Gastrocnemius medialis (tissue), 4 donors: ENCODE measurements around the gene KRTAP16-1. TPM values are rescaled to one million over a fixed set of nuclear protein-coding genes. Genes with fewer than 3 reads are reported as not detected.

ENCODE experiments used
- ATAC-seq, 2 donors: fragments of 150-250 bp; one replicate each; pipeline ENCODE4 v1.9.1; 2016
- DNase-seq, 2 donors: peaks; one replicate each; pipeline ENCODE4 v3.0.0-alpha.2; 2019
- H3K27ac ChIP-seq, 4 donors: fragments of 200-600 bp; sonication (generic); 1 replicate in 1 of 4; 2 replicates in 3 of 4; pipeline ENCODE4 v1.5.1; 2016 to 2018; ENCODE audit warnings: mild to moderate bottlenecking in 2 of 4, moderate library complexity in 1 of 4
- H3K27me3 ChIP-seq, 3 donors: fragments of 200-600 bp; sonication (generic) in 2 of 3; 1 replicate in 1 of 3; 2 replicates in 2 of 3; pipeline versions ENCODE4 v1.5.1 to v1.6.0; 2016 to 2019; ENCODE audit warnings: mild to moderate bottlenecking in 1 of 3, moderate library complexity in 1 of 3
- H3K36me3 ChIP-seq, 2 donors: fragments of 200-600 bp; sonication (generic) in 1 of 2; one replicate each; pipeline ENCODE4 v1.5.1; 2017 to 2018
- H3K4me1 ChIP-seq, 2 donors: fragments of 200-600 bp; sonication (generic) in 1 of 2; one replicate each; pipeline ENCODE4 v1.5.1; 2016 to 2017; ENCODE audit warnings: mild to moderate bottlenecking in 2 of 2
- H3K4me3 ChIP-seq, 4 donors: fragments of 200-600 bp; sonication (generic) in 3 of 4; 1 replicate in 1 of 4; 2 replicates in 3 of 4; pipeline ENCODE4 v1.5.1; 2016 to 2019; ENCODE audit warnings: mild to moderate bottlenecking in 2 of 4
- H3K9me3 ChIP-seq, 3 donors: fragments of 200-600 bp; sonication (generic) in 2 of 3; 1 replicate in 1 of 3; 2 replicates in 2 of 3; pipeline ENCODE4 v1.5.1; 2016 to 2019
- POLR2A ChIP-seq, 2 donors: fragments of 450-650 bp; IDR thresholded peaks; one replicate each; pipeline ENCODE4 v1.6.1; 2017; ENCODE audit warnings: antibody characterized with exemption in 2 of 2, mild to moderate bottlenecking in 2 of 2, moderate library complexity in 2 of 2
- in situ Hi-C, 4 donors: fragments of 200-750 bp; cut with MboI; loops; one replicate each; pipeline versions ENCODE4 v1.15.0 to v1.8.0; 2017; ENCODE audit warnings: low sequenced_read_pairs in 4 of 4
- intact Hi-C: fragments of 100-400 bp; cut with DNase I; formaldehyde crosslinking; loops from one replicate; pipeline ENCODE4 v1.15.1; 2023; ENCODE audit warnings: low total_unique reads
- total RNA-seq, 4 donors: library from RNA; depleted of rRNA; stranded (reverse); fragments of >200 nt; gene quantifications; one replicate each; pipeline versions ENCODE4 v1.1.0 to v1.2.3, GENCODE V29; 2016
- TF ChIP-seq, protein P1 (sequence below), 5 experiments: fragments of 450-650 bp in 3 of 5; fragments of 200-600 bp in 2 of 5; sonication (generic) in 2 of 5; IDR thresholded peaks in 4 of 5; conservative IDR thresholded peaks in 1 of 5; 1 replicate in 4 of 5; 2 replicates in 1 of 5; pipeline ENCODE4 v1.5.1; 2016 to 2019; ENCODE audit warnings: antibody characterized with exemption in 5 of 5, mild to moderate bottlenecking in 3 of 5, moderate library complexity in 3 of 5

Gene KRTAP16-1
- total RNA-seq, 4 donors from 2014 or later: not detected

- no peaks in the 10 kb centered on the region for H3K36me3 ChIP-seq
- intact Hi-C loops (no loop called here), in situ Hi-C loops (no loop called here)
- no peak overlapping the region for H3K4me3 ChIP-seq
- no peak for TF ChIP-seq POLR2A (IDR thresholded peaks at IDR 0.05)
- TF ChIP-seq, protein P1, sequence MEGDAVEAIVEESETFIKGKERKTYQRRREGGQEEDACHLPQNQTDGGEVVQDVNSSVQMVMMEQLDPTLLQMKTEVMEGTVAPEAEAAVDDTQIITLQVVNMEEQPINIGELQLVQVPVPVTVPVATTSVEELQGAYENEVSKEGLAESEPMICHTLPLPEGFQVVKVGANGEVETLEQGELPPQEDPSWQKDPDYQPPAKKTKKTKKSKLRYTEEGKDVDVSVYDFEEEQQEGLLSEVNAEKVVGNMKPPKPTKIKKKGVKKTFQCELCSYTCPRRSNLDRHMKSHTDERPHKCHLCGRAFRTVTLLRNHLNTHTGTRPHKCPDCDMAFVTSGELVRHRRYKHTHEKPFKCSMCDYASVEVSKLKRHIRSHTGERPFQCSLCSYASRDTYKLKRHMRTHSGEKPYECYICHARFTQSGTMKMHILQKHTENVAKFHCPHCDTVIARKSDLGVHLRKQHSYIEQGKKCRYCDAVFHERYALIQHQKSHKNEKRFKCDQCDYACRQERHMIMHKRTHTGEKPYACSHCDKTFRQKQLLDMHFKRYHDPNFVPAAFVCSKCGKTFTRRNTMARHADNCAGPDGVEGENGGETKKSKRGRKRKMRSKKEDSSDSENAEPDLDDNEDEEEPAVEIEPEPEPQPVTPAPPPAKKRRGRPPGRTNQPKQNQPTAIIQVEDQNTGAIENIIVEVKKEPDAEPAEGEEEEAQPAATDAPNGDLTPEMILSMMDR (IDR thresholded peaks at IDR 0.05 in 4 of 5, conservative IDR thresholded peaks at IDR 0.05 in 1 of 5): no peak
- H3K9me3 ChIP-seq: no peaks in the 10 kb centered on the region
- DNase-seq (no peak), ATAC-seq (no peak)
- no peaks in the 10 kb centered on the region for H3K27me3 ChIP-seq
- no peak overlapping the region for H3K27ac ChIP-seq
- H3K4me1 ChIP-seq: no peaks in the 10 kb centered on the region
Observed at GRCh38 chr17:41340494-41340893, 31.4 kb upstream of the KRTAP16-1 start.

DNA sequence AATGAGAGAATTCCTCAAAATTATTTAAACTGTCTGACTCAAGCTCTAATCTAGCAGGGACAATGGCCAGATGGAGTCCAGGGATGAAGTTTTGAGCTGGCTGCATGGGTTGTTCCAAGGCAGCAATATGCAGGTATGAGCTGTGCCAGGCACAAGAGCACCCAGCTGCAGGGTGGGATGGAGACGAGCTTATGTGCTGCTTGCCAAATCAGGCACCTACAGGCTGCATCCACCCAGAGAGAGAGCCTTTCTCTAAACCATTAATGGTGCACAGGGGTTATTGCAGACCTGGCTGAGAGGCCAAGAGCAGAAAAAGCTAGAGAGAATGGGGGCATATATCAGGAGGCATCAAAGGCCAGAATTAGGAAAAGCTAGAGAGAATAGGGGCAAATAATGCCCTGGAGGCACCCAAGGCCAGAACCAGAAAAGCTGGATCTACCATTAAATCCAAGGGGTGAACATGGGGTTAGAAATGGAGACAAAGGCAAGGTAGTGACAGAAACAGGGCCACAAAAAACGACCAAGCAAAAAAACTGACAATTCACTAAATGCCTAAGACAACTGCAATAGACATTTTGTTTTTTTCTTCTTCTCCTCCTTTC, 30.6 kb upstream of the KRTAP16-1 start:
- Histone ChIP-seq H3K27me3 (no peaks in the 10 kb centered on the region), H3K36me3 (no peaks in the 10 kb centered on the region), H3K4me3 (no peak overlapping the region), H3K9me3 (no peaks in the 10 kb centered on the region), H3K27ac (no peak overlapping the region), H3K4me1 (no peaks in the 10 kb centered on the region)
- in situ Hi-C loops: no loop called here
- TF ChIP-seq, protein P1 (IDR thresholded peaks at IDR 0.05 in 4 of 5, conservative IDR thresholded peaks at IDR 0.05 in 1 of 5): no peak
- no peak for TF ChIP-seq POLR2A (IDR thresholded peaks at IDR 0.05)
- intact Hi-C loops: no loop called here
- ATAC-seq (no peak), DNase-seq (no peak)

GRCh38 chr17:41338961-41339485, 29.9 kb upstream of the KRTAP16-1 start:
- H3K27me3 ChIP-seq: no peaks in the 10 kb centered on the region
- H3K27ac ChIP-seq: no peak overlapping the region
- intact Hi-C loops: no loop called here
- H3K36me3 ChIP-seq: no peaks in the 10 kb centered on the region
- no peak for TF ChIP-seq POLR2A (IDR thresholded peaks at IDR 0.05)
- TF ChIP-seq, protein P1 (IDR thresholded peaks at IDR 0.05 in 4 of 5, conservative IDR thresholded peaks at IDR 0.05 in 1 of 5): no peak
- H3K4me1 ChIP-seq: no peaks in the 10 kb centered on the region
- in situ Hi-C loops: no loop called here
- no peak overlapping the region for H3K4me3 ChIP-seq
- no peak for DNase-seq
- H3K9me3 ChIP-seq: no peaks in the 10 kb centered on the region
- no peak for ATAC-seq

DNA sequence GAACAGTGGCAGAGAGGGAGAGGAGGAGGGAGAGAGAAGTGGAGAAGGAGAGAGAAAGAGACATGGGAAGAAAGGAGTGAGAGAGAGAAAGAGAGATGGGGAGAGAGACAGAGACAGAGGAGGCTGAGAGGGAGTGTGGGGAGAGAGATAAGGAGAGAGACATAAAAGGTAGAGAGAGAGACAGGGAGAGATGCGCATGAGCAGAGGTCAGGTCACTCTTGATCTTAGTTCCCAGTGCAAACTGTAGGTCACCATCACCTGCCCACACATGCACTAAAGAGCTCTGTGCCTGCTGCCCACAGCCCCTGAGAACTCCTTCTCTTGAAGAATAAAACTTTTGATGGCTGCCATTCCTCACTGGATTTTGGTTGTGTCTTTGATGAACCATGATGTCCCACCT, 26.6 kb upstream of the KRTAP16-1 start:
- Histone ChIP-seq H3K27me3 (no peaks in the 10 kb centered on the region), H3K36me3 (no peaks in the 10 kb centered on the region), H3K9me3 (no peaks in the 10 kb centered on the region), H3K4me3 (no peak overlapping the region), H3K4me1 (no peaks in the 10 kb centered on the region), H3K27ac (no peak overlapping the region)
- TF ChIP-seq POLR2A (IDR thresholded peaks at IDR 0.05): no peak
- TF ChIP-seq, protein P1 (IDR thresholded peaks at IDR 0.05 in 4 of 5, conservative IDR thresholded peaks at IDR 0.05 in 1 of 5): no peak
- in situ Hi-C loops (no loop called here), intact Hi-C loops (no loop called here)
- no peak for DNase-seq
- ATAC-seq: no peak
